Omental fat pad (tissue), 4 donors: ENCODE measurements around the gene INTS6. TPM values are rescaled to one million over a fixed set of nuclear protein-coding genes. Genes with fewer than 3 reads are reported as not detected.

Source experiments
- ATAC-seq: fragments of 150-250 bp; one replicate; pipeline ENCODE4 v1.9.1; 2016; ENCODE audit warnings: mild to moderate bottlenecking, moderate library complexity; ENCODE audit not compliant: low FRiP score
- DNase-seq: peaks from one replicate; pipeline ENCODE4 v3.0.0-alpha.2; 2019; ENCODE audit warnings: low spot score
- total RNA-seq, 4 donors: library from RNA; depleted of rRNA; stranded (reverse); fragments of >200 nt; gene quantifications; one replicate each; pipeline ENCODE4 v1.1.0, GENCODE V29; 2016
- TF ChIP-seq, protein P1 (sequence below), 3 donors: fragments of 450-650 bp; IDR thresholded peaks; one replicate each; pipeline ENCODE4 v1.5.1; 2016 to 2017; ENCODE audit warnings: antibody characterized with exemption in 3 of 3, mild to moderate bottlenecking in 3 of 3, moderate library complexity in 2 of 3

INTS6 gene
- total RNA-seq, 4 donors from 2014 or later, result 31.3 to 69.7 (median 40.0) TPM

DNA sequence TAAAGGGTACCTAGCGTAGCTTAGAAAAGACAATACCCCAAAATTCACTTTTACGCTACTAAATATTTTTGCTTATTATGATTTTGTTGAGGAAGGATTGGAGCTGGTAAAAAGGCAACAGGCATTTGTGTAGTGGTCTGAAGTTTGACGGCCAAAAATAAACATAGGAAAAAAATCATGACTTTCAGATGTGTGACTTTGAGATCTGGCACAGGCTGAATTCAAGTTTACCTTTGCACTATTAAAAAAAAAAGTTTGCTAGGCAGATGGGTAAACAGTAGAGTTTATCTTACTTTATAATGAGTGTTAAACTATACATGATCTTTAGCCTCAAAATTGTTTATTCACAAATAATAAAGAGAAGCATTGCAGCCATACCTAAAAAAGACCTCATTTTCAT is 24.3 kb upstream of the INTS6 start:
- ATAC-seq, result no peak
- TF ChIP-seq, protein P1, sequence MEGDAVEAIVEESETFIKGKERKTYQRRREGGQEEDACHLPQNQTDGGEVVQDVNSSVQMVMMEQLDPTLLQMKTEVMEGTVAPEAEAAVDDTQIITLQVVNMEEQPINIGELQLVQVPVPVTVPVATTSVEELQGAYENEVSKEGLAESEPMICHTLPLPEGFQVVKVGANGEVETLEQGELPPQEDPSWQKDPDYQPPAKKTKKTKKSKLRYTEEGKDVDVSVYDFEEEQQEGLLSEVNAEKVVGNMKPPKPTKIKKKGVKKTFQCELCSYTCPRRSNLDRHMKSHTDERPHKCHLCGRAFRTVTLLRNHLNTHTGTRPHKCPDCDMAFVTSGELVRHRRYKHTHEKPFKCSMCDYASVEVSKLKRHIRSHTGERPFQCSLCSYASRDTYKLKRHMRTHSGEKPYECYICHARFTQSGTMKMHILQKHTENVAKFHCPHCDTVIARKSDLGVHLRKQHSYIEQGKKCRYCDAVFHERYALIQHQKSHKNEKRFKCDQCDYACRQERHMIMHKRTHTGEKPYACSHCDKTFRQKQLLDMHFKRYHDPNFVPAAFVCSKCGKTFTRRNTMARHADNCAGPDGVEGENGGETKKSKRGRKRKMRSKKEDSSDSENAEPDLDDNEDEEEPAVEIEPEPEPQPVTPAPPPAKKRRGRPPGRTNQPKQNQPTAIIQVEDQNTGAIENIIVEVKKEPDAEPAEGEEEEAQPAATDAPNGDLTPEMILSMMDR (IDR thresholded peaks at IDR 0.05), result no peak
- DNase-seq, result no peak

DNA sequence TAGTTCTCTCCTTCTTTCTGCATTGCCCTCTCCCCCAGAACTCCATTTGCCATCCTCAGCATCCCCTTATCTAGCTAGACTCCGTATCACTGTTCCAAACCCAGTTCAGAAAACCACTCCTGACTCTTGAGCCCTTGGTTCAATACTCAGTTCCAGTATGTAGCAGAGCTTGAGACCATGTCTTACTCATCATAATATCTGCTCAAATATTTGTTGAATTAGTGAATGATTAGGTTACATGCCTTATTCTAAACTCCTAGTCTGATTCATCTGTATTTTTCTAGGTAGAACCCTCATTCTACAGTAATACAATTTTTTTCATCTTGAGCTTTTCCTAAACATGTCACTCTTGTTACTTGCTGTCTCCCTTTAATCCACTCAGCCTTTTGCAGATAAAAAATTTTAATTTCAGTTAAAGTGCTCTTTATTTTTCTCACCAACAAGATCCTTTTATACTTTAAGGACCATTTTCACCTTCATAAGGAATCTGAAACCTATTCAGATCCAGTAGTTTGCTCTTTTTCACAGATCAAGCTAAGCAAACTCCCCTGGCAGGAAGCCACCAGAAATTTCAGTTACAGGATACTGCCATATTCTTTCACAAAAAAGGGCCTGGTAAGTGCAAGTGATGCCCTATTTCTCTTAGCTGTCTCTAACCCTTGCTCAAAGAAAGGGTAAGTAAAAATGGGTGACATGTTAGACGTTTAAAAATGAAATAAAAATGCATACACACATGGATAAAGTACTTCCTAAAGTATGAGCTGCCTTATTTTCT is 23.1 kb upstream of the INTS6 start:
- DNase-seq (no peak), ATAC-seq (no peak)
- TF ChIP-seq, protein P1 (IDR thresholded peaks at IDR 0.05), result no peak

DNA sequence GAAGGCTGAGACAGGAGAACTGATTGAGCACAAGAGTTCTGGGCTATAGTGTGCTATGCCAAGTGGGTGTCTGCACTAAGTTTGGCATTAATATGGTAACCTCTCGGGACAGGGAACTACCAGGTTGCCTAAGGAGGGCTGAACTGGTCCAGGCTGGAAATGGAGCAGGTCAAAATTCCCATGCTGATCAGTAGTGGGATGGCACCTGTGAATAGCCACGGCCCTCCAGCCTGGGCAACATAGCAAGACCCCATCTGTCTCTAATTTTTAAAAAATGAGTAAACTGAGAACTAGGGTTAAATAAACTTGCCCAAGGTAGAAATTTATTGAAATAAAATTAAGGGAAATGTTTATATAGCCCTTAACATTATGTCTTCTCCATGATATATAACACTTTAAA is 17.0 kb upstream of the INTS6 start:
- ATAC-seq, result no peak
- TF ChIP-seq, protein P1 (IDR thresholded peaks at IDR 0.05), result no peak

DNA sequence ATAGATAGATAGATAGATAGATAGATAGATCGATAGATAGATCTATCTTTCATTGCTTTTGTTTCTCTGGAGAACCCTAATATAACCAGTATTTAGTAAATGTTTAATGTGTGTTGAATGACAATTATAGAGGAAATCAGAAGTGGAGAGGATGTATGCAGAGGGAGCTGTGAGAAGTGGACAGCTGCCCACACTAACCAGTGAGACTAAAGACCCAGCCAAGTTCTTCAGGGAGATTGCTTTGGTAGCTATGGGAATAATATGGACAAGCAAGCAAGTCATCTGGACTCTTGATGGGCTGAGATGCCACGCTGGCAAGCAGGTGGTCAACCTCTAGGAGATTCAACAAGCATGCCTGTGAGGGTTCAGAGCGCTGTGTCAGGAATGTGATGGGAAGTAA is 14.9 kb upstream of the INTS6 start:
- TF ChIP-seq, protein P1 (IDR thresholded peaks at IDR 0.05), result no peak
- DNase-seq, result no peak
- ATAC-seq, result no peak

More for the DNA sequence above, 17.0 kb upstream of the INTS6 start:
- no peak for DNase-seq

DNA sequence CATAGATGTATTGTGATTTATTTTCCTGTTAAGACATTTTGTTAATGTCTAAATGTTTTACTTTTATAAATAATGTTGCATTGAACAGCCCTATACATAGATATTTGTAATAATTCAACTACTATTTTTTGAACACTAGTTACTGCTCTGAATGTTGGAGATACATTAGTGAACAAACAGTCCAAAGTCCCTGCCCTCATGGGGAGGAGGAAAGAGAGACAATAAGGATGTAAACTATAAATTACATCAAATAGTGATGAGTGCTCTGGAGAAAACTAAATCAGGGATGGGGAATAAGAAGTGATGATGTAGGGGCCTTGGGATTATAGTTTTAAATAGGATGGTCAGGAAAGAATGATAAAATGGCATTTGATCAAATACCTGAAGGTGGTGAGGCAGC is 12.3 kb upstream of the INTS6 start:
- DNase-seq, result no peak
- no peak for ATAC-seq
- TF ChIP-seq, protein P1 (IDR thresholded peaks at IDR 0.05), result no peak

DNA sequence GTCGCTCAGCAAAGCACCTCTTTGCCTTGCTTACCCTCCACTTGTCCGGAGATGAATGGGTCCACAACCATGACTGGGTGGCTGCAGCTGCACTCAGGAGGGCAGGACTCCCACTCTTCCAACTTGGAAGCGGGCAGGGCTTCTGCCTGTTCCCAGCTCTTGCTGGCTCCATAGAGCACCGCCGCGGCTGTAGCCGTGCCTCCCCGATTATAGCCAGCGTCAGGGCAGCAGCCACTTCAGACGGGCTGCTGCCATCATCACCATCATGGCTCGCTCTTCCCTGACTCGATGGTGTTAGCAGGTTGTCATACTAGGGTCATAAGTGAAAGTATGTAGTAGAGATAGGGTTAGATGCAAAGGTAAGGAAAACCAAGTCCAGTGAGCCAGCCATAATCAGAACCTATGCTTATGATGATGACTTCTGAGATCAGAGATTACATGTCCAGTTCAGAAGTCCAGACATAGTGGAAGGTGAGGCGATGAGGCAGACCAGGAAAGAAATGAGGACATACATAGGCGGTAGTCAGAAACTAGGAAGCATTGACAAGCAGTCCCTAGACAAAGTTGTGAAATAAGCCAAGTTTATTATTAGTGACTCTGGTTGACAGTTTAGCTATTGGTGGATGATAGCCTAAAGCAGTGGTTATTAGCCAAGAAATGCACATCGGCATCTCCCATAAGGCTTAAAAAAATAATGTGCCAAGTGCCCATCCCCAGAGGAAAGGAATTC is 4.4 kb upstream of the INTS6 start:
- no peak for DNase-seq
- ATAC-seq, result no peak
- TF ChIP-seq, protein P1 (IDR thresholded peaks at IDR 0.05), result no peak
